BLaER1 treated with 17β-estradiol and CSF1 and Interleukin-3, amounts not matched to agents 10 nM and 100 nM (cell line): ENCODE measurements around the gene XPNPEP3.

ENCODE experiments used
- H3K27ac ChIP-seq, 11 experiments: shearing (Covaris generic); formaldehyde crosslinking; 2 replicates each; pipeline ENCODE4 v1.8.1; 2022
- H3K27me3 ChIP-seq, 11 experiments: shearing (Covaris generic); formaldehyde crosslinking; 2 replicates each; pipeline ENCODE4 v1.8.1; 2022
- H3K36me3 ChIP-seq, 11 experiments: shearing (Covaris generic); formaldehyde crosslinking; 2 replicates each; pipeline ENCODE4 v1.8.1; 2022
- H3K4me1 ChIP-seq, 10 experiments: shearing (Covaris generic); formaldehyde crosslinking; 2 replicates each; pipeline ENCODE4 v1.8.1; 2022
- H3K4me2 ChIP-seq, 11 experiments: shearing (Covaris generic); formaldehyde crosslinking; 2 replicates each; pipeline ENCODE4 v1.8.1; 2022
- H3K4me3 ChIP-seq, 10 experiments: shearing (Covaris generic); formaldehyde crosslinking; 2 replicates each; pipeline ENCODE4 v1.8.1; 2022
- H3K9ac ChIP-seq, 11 experiments: shearing (Covaris generic); formaldehyde crosslinking; 2 replicates each; pipeline ENCODE4 v1.8.1; 2022
- H3K9me3 ChIP-seq, 11 experiments: shearing (Covaris generic); formaldehyde crosslinking; replicated peaks in 1 of 11; 2 replicates each; pipeline ENCODE4 v1.8.1; 2022
- H4K20me1 ChIP-seq, 11 experiments: shearing (Covaris generic); formaldehyde crosslinking; 2 replicates each; pipeline ENCODE4 v1.8.1; 2022
- Cebpa-rat ChIP-seq, 11 experiments: shearing (Covaris generic); IDR thresholded peaks; 2 replicates each; pipeline ENCODE4 v1.8.1; 2022

The XPNPEP3 gene

DNA sequence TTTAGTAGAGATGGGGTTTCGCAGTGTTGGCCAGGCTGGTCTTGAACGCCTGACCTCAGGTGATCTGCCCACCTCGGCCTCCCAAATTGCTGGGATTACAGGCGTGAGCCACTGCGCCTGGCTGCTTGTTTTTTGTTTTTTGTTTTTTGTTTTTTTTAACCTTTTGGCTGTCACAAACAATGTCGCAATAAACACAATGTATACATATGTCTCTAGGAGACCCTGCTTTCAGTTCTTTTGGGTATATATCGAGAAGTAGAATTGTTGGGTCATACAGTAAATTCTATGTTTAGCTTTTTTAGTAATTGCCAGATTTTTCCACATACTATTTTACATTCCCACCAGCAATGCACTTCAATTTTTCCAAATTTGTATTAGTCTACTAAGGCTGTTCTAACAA, 122.2 kb downstream of the XPNPEP3 start:
- H4K20me1 ChIP-seq: no peaks in the 10 kb centered on the region
- no peak overlapping the region for H3K27ac ChIP-seq
- peaks cover 15 to 18% (median 17%) of the 10 kb centered on the region in 10 experiments for H3K4me1 ChIP-seq
- H3K36me3 ChIP-seq: no peaks in the 10 kb centered on the region
- 0 out of 22 replicates have a peak, but pooled peaks of 3 of the 11 experiments have one; percentile 15 to 26 (median 17) for TF ChIP-seq Cebpa-rat (IDR thresholded peaks at IDR 0.05)
- no peaks in the 10 kb centered on the region for H3K9me3 ChIP-seq
- H3K4me2 ChIP-seq: no peak overlapping the region
- H3K27me3 ChIP-seq: no peaks in the 10 kb centered on the region
- no peak overlapping the region for H3K9ac ChIP-seq
- H3K4me3 ChIP-seq: no peak overlapping the region

DNA sequence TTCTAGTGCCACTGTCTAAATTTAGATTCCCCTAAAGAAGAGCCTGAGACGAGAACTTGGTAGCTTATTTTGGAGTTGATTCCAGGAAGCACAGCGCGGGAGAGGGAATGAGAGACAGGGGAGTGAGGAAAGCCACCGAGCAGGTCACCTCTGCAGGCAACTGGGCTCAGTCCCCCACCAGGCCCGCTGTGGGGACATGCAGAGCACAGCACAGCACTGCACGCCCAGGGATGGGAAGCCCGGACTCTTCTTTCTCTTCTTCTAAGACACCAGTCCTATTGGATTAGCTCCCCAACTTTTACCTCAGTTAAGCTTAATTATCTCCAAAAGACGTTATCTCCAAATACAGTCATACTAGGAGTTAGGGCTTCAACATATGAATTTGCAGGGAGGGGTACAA, 122.9 kb downstream of the XPNPEP3 start:
- Histone ChIP-seq H3K4me3 (no peak overlapping the region), H3K9ac (no peak overlapping the region), H3K9me3 (no peaks in the 10 kb centered on the region), H3K36me3 (no peaks in the 10 kb centered on the region), H3K4me2 (no peak overlapping the region), H3K4me1 (peaks cover 15 to 18% (median 17%) of the 10 kb centered on the region in 10 experiments), H4K20me1 (no peaks in the 10 kb centered on the region), H3K27me3 (no peaks in the 10 kb centered on the region), H3K27ac (no peak overlapping the region)
- no peak for TF ChIP-seq Cebpa-rat (IDR thresholded peaks at IDR 0.05)
